Stimulated activated CD8-positive, alpha-beta memory T cell treated with anti-CD3 and anti-CD28 coated beads, Interleukin-15, amount 100 ng/mL, for 1 hour (primary cell): ENCODE results near the gene COL9A1.

Experiments
- DNase-seq: peaks from one replicate; pipeline ENCODE4 v3.0.0-alpha.2; 2020; ENCODE audit warnings: low read depth

The COL9A1 gene

GRCh38 chr6:70225055-70225454, 77.8 kb downstream of the COL9A1 start:
- DNase-seq: no peak

- no peak for DNase-seq
Measured at GRCh38 chr6:70222439-70222749, 80.5 kb downstream of the COL9A1 start.

GRCh38 chr6:70221715-70222438, 81.0 kb downstream of the COL9A1 start:
- DNase-seq: no peak

GRCh38 chr6:70221025-70221714, 81.7 kb downstream of the COL9A1 start:
- no peak for DNase-seq

- DNase-seq: no peak
Measured at GRCh38 chr6:70219943-70220613, 82.8 kb downstream of the COL9A1 start.

GRCh38 chr6:70216767-70217166, 86.1 kb downstream of the COL9A1 start:
- no peak for DNase-seq

GRCh38 chr6:70215460-70216108, 87.3 kb downstream of the COL9A1 start:
- no peak for DNase-seq

GRCh38 chr6:70210462-70210861, 92.4 kb downstream of the COL9A1 start:
- DNase-seq: no peak

- DNase-seq: no peak
Measured at GRCh38 chr6:70208235-70208790, 94.6 kb downstream of the COL9A1 start.

- DNase-seq: no peak
Measured at GRCh38 chr6:70198785-70199184, 104.1 kb downstream of the COL9A1 start.

GRCh38 chr6:70196531-70196930, 106.4 kb downstream of the COL9A1 start:
- no peak for DNase-seq

- DNase-seq: no peak
Measured at GRCh38 chr6:70194421-70194820, 108.5 kb downstream of the COL9A1 start.

- no peak for DNase-seq
Measured at GRCh38 chr6:70188202-70188601, 114.7 kb downstream of the COL9A1 start.

- DNase-seq: no peak
Measured at GRCh38 chr6:70186461-70186860, 116.4 kb downstream of the COL9A1 start.

- no peak for DNase-seq
Measured at GRCh38 chr6:70184723-70185122, 118.2 kb downstream of the COL9A1 start.

GRCh38 chr6:70183538-70183937, 119.3 kb downstream of the COL9A1 start:
- DNase-seq: no peak

GRCh38 chr6:70180901-70181599, 121.8 kb downstream of the COL9A1 start:
- DNase-seq: no peak

- no peak for DNase-seq
Measured at GRCh38 chr6:70180183-70180900, 122.5 kb downstream of the COL9A1 start.

GRCh38 chr6:70176842-70177550, 125.9 kb downstream of the COL9A1 start:
- no peak for DNase-seq

- no peak for DNase-seq
Measured at GRCh38 chr6:70175770-70176169, 127.1 kb downstream of the COL9A1 start.

GRCh38 chr6:70172252-70172651, 130.6 kb downstream of the COL9A1 start:
- no peak for DNase-seq
